IPS DF 6.9 (cell line): ENCODE measurements around the gene RESP18.
A peak's percentile ranks its signal among the peaks of the same experiment; 100 is the strongest.

Source experiments
- DNase-seq: peaks from one replicate; pipeline ENCODE4 v3.0.0-alpha.2; 2013; ENCODE audit warnings: low read depth, low spot score
- H3K27ac ChIP-seq: one replicate; pipeline ENCODE4 v1.5.1; 2013; ENCODE audit warnings: low read length, control low read depth
- H3K27me3 ChIP-seq: 2 replicates; pipeline ENCODE4 v1.6.1; 2013; ENCODE audit warnings: mild to moderate bottlenecking, low read length; ENCODE audit not compliant: control insufficient read depth, insufficient read depth
- H3K36me3 ChIP-seq: 2 replicates; pipeline ENCODE4 v1.6.1; 2013; ENCODE audit warnings: low read length; ENCODE audit not compliant: control insufficient read depth, insufficient read depth
- H3K4me1 ChIP-seq: 2 replicates; pipeline ENCODE4 v1.6.1; 2013; ENCODE audit warnings: low read length; ENCODE audit not compliant: control insufficient read depth, insufficient read depth
- H3K4me3 ChIP-seq: 2 replicates; pipeline ENCODE4 v1.5.1; 2013; ENCODE audit warnings: mild to moderate bottlenecking, low read length
- H3K9me3 ChIP-seq: 2 replicates; pipeline ENCODE4 v1.6.1; 2013; ENCODE audit warnings: low read length, inconsistent platforms; ENCODE audit not compliant: control insufficient read depth, insufficient read depth
- WGBS: extraction: QIAGEN DNeasy Blood & Tissue Kit; methylation state at CpG from one replicate; pipeline ENCODE4 v1.1.7; 2013; ENCODE audit warnings: mixed read lengths, missing lambda C conversion rate; ENCODE audit not compliant: insufficient read length, insufficient coverage; 5-methylcytosine and 5-hydroxymethylcytosine counted together

The RESP18 gene

GRCh38 chr2:219354582-219354981 is 22.0 kb upstream of the RESP18 start:
- no peak for DNase-seq
- WGBS, result no CpG with 5 or more reads among the region's 4 CpGs

DNA sequence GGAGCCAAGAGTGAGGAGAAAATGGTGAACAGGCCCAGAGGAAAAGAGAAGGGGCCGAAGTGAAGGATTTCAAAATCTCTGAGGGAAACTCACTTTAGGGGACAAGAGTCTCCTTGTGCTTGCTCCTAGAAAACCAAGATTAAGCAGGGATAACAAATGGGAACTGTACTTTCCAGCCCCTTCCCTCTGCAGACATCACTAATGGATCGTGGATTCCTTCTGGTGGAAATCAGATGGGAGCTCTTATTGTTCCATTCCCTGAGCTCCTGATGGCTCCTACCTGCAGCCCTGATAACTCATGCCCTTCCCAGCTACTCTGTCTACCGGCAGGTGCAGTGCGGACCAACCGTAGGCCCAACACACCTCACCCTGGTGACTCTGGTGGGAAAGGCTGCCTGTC is 20.6 kb upstream of the RESP18 start:
- H3K27me3 ChIP-seq, result peaks cover 9% of the 10 kb centered on the region
- no peaks in the 10 kb centered on the region for H3K9me3 ChIP-seq
- no CpG with 5 or more reads among the region's 5 CpGs for WGBS
- no peak overlapping the region for H3K27ac ChIP-seq
- no peaks in the 10 kb centered on the region for H3K36me3 ChIP-seq
- H3K4me3 ChIP-seq, result no peak overlapping the region
- no peak for DNase-seq
- 0 out of 2 replicates have a peak, but pooled peaks cover 2% of the 10 kb centered on the region for H3K4me1 ChIP-seq

More at GRCh38 chr2:219354582-219354981, 22.0 kb upstream of the RESP18 start:
- peaks cover 2% of the 10 kb centered on the region; the same call in 1 of the 2 replicates for H3K4me1 ChIP-seq
- no peak overlapping the region for H3K27ac ChIP-seq
- peaks cover 20% of the 10 kb centered on the region for H3K27me3 ChIP-seq
- no peaks in the 10 kb centered on the region for H3K36me3 ChIP-seq
- H3K4me3 ChIP-seq, result no peak overlapping the region
- no peaks in the 10 kb centered on the region for H3K9me3 ChIP-seq

DNA sequence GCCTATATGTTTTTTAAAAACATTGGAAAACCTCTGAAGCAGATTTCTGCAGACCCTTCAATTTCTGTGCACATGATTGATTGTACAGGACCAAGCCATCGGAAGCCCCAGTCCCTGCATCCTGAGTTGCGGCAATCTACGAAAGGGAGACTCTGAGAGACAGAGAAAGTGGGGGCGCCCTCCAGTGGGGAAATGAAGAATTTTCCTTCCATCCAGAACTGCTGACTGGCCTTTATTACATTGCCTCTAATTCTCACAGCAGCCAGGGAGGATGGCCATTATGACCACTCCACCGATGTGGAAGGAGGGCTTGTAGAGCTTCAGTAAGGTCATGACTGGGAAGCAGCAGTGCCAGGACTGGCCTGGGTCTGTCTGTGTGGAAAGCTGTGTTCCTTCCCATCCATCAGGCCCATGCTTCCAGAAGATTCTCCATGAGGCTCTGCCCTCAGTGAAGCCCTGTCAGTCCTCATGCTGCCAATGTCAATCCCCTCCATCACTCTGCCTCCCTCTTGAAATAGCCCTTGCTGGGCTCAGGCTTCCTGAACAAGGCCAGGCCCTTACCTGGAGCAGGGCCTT is 20.0 kb upstream of the RESP18 start:
- Histone ChIP-seq H3K4me3 (no peak overlapping the region), H3K9me3 (no peaks in the 10 kb centered on the region), H3K4me1 (0 out of 2 replicates have a peak, but pooled peaks cover 2% of the 10 kb centered on the region), H3K36me3 (no peaks in the 10 kb centered on the region), H3K27me3 (peaks cover 4% of the 10 kb centered on the region; the same call in 1 of the 2 replicates), H3K27ac (no peak overlapping the region)
- no CpG with 5 or more reads among the region's 5 CpGs for WGBS
- DNase-seq, result peak; percentile 70

GRCh38 chr2:219350710-219351221 is 18.2 kb upstream of the RESP18 start:
- H3K27ac ChIP-seq, result no peak overlapping the region
- H3K36me3 ChIP-seq, result no peaks in the 10 kb centered on the region
- H3K9me3 ChIP-seq, result no peaks in the 10 kb centered on the region
- DNase-seq, result no peak
- no CpG with 5 or more reads among the region's 4 CpGs for WGBS
- H3K4me1 ChIP-seq, result 0 out of 2 replicates have a peak, but pooled peaks cover 2% of the 10 kb centered on the region
- no peaks in the 10 kb centered on the region for H3K27me3 ChIP-seq
- H3K4me3 ChIP-seq, result no peak overlapping the region

GRCh38 chr2:219350215-219350614 is 17.7 kb upstream of the RESP18 start:
- no peak for DNase-seq
- no CpG with 5 or more reads among the region's 3 CpGs for WGBS
- Histone ChIP-seq H3K27ac (no peak overlapping the region), H3K27me3 (no peaks in the 10 kb centered on the region), H3K9me3 (no peaks in the 10 kb centered on the region), H3K4me3 (no peak overlapping the region), H3K4me1 (0 out of 2 replicates have a peak, but pooled peaks cover 2% of the 10 kb centered on the region), H3K36me3 (no peaks in the 10 kb centered on the region)

DNA sequence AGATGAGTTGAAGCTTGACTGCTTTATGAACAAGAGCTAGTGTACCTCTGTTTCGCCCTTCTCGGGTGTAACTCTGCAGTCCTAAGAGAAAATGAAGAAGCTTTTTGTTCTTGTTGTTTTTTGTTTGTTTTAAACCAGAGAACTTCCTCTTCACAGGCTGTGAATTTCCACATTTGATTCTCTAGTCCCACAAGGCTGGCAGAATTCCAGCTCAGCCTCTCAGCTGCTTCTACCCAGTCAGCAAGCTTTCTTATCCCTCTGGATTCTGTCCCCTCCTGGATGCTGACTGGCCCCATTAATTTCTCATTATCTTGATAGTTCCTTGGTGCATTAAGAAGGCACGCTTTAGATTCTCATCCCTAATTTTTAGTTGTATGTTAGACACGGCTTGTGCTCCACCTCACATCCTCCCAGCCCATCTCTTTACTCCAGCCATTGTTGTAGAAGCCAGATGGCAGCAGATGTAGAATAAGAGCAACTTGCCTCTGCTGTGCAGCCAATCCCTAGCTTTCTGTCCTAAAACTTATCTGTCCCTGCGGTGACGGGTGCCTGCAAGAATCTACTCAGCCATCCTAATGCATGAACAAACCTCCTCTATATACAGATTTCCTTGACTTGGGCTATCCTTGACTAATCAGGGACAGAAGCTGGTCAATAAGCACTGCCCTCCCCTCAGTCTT is 12.3 kb upstream of the RESP18 start:
- H3K4me1 ChIP-seq, result no peaks in the 10 kb centered on the region
- H3K27ac ChIP-seq, result no peak overlapping the region
- no peaks in the 10 kb centered on the region for H3K9me3 ChIP-seq
- WGBS, result no CpG with 5 or more reads among the region's 6 CpGs
- DNase-seq, result no peak
- H3K36me3 ChIP-seq, result no peaks in the 10 kb centered on the region
- H3K4me3 ChIP-seq, result no peak overlapping the region
- H3K27me3 ChIP-seq, result no peaks in the 10 kb centered on the region

- Histone ChIP-seq H3K4me1 (no peaks in the 10 kb centered on the region), H3K9me3 (no peaks in the 10 kb centered on the region), H3K27ac (no peak overlapping the region), H3K4me3 (no peak overlapping the region), H3K36me3 (no peaks in the 10 kb centered on the region), H3K27me3 (peaks cover 24% of the 10 kb centered on the region)
- no CpG with 5 or more reads among the region's 5 CpGs for WGBS
- DNase-seq, result no peak
Measured at GRCh38 chr2:219335373-219335786, 2.8 kb upstream of the RESP18 start.

DNA sequence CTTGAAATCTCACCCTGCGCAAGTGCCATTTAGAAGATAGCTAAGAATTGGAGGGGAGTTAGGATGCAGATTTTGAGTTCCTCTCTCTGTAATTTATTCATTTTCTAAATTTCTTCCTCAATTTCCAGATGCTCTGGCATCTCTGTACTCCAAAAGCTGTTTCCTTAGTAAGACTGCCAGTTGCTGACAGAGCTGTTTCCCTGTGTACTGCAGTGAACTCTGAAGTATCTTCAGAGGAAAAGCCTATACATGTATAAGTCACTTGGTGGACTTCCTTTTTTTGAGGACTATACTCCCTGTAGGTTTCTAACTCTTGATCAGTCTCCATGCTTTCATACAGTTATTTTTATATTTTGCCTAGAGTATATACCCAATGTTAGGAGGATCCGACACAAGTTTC is 1.5 kb upstream of the RESP18 start:
- WGBS, result no CpG with 5 or more reads among the region's 2 CpGs
- Histone ChIP-seq H3K4me1 (no peaks in the 10 kb centered on the region), H3K4me3 (no peak overlapping the region), H3K9me3 (no peaks in the 10 kb centered on the region), H3K27me3 (peaks cover 24% of the 10 kb centered on the region), H3K27ac (no peak overlapping the region), H3K36me3 (no peaks in the 10 kb centered on the region)
- no peak for DNase-seq

- H3K36me3 ChIP-seq, result no peaks in the 10 kb centered on the region
- no peaks in the 10 kb centered on the region for H3K9me3 ChIP-seq
- peaks cover 24% of the 10 kb centered on the region for H3K27me3 ChIP-seq
- no CpG with 5 or more reads among the region's 39 CpGs for WGBS
- H3K4me3 ChIP-seq, result no peak overlapping the region
- no peaks in the 10 kb centered on the region for H3K4me1 ChIP-seq
- H3K27ac ChIP-seq, result no peak overlapping the region
- no peak for DNase-seq
Measured at GRCh38 chr2:219331560-219332213, 857 bp downstream of the RESP18 start.

GRCh38 chr2:219327719-219328118 is 4.8 kb downstream of the RESP18 start:
- DNase-seq, result no peak
- Histone ChIP-seq H3K27ac (no peak overlapping the region), H3K4me1 (no peaks in the 10 kb centered on the region)

More at GRCh38 chr2:219327719-219328118, 4.8 kb downstream of the RESP18 start:
- no CpG with 5 or more reads among the region's 2 CpGs for WGBS
- H3K9me3 ChIP-seq, result no peaks in the 10 kb centered on the region
- no peak overlapping the region for H3K4me3 ChIP-seq
- H3K36me3 ChIP-seq, result no peaks in the 10 kb centered on the region
- peaks cover 21% of the 10 kb centered on the region for H3K27me3 ChIP-seq
